T-helper 2 cell treated with Interferon-gamma antibody and Interleukin-4, amounts not matched to agents 5 μg/mL and 100 μg/mL, for 36 hours (primary cell): ENCODE data around the gene RDH11.

ENCODE experiments used
- DNase-seq: peaks from one replicate; pipeline ENCODE4 v3.0.0; 2021; ENCODE audit warnings: low spot score
- H3K27ac Mint-ChIP-seq: one replicate; pipeline ENCODE4 v1.8.0; 2021; ENCODE audit warnings: mild to moderate bottlenecking, mixed read lengths
- H3K27me3 Mint-ChIP-seq: one replicate; pipeline ENCODE4 v1.8.0; 2021; ENCODE audit warnings: low read depth, mixed read lengths
- H3K36me3 Mint-ChIP-seq: one replicate; pipeline ENCODE4 v1.8.0; 2021; ENCODE audit warnings: low read depth, mixed read lengths
- H3K4me1 Mint-ChIP-seq: one replicate; pipeline ENCODE4 v1.8.0; 2021; ENCODE audit warnings: low read depth, mixed read lengths
- H3K4me3 Mint-ChIP-seq: one replicate; pipeline ENCODE4 v1.8.0; 2022; ENCODE audit warnings: mild to moderate bottlenecking, moderate library complexity, mixed read lengths
- H3K9me3 Mint-ChIP-seq: one replicate; pipeline ENCODE4 v1.8.0; 2021; ENCODE audit warnings: mixed read lengths

Gene RDH11

DNA sequence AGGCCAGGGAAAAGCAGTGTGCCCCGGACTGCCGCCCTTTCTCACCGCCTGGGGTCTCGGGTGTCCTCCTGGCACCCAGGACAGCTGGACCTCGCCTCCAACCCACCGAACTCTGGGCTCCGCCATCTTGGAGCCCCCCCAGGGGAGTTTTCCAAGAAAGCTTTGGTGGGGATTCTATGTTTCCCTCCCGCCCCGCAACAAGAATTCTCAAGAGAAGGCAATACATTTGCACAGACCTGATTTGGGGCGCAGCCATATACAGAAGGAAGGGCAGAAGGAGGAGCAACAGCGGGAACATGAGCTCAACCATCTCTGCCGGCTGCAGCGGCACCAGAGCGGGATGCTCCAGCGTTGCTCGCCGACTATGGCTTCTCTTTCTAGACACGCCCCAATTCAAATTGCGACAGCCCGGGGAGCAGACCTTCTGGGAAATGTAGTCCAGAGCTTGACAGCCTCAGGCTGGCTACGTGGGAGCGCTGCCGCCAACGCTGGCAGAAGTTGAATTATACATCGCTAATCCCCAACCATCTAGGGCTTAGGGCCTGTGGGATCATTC is at the start of gene RDH11:
RDH11 (minus strand) TSS at position 371 of the 556 bp plus-strand sequence; CDS start at position 310, 61 bp downstream.
- H3K36me3 Mint-ChIP-seq: peaks cover 14% of the 10 kb centered on the region
- peaks cover 23% of the 10 kb centered on the region for H3K4me1 Mint-ChIP-seq
- DNase-seq: peak; percentile 84
- no peaks in the 10 kb centered on the region for H3K9me3 Mint-ChIP-seq
- H3K27ac Mint-ChIP-seq: peak within 1 kb of the TSS; percentile 99
- no peaks in the 10 kb centered on the region for H3K27me3 Mint-ChIP-seq
- H3K4me3 Mint-ChIP-seq: peak within 1 kb of the TSS; percentile 98

DNA sequence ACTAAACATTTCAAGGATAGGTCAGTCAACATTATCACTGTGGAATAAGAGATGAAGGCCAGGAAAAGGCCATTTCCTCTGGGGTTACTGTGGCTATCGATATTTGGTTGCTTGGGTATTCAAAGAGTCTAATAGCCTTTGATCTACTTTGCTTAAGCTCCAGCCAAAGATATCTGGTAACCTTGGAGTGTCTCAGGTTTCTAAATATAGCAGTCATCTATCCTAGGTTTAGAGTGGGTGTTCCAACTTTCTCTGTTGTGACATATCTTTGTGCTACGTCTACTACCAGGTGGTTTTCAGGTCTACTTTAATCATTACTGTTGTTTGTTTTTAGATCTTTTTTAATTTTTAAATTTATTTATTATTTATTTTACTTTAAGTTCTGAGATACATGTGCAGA is 48.5 kb upstream of the RDH11 start:
- H3K4me1 Mint-ChIP-seq: peaks cover 1% of the 10 kb centered on the region
- no peak for DNase-seq
- H3K27ac Mint-ChIP-seq: no peak overlapping the region
- no peak overlapping the region for H3K4me3 Mint-ChIP-seq
- H3K27me3 Mint-ChIP-seq: peaks cover 2% of the 10 kb centered on the region
- H3K36me3 Mint-ChIP-seq: peaks cover 8% of the 10 kb centered on the region
- H3K9me3 Mint-ChIP-seq: no peaks in the 10 kb centered on the region

- H3K4me3 Mint-ChIP-seq: no peak overlapping the region
These were observed 43.4 kb upstream of the RDH11 start for GRCh38 chr14:67738740-67739504.

GRCh38 chr14:67736771-67737170 is 41.2 kb upstream of the RDH11 start:
- Mint-ChIP-seq H3K4me1 (no peaks in the 10 kb centered on the region), H3K27me3 (peaks cover 5% of the 10 kb centered on the region), H3K36me3 (no peaks in the 10 kb centered on the region), H3K27ac (no peak overlapping the region), H3K4me3 (no peak overlapping the region), H3K9me3 (no peaks in the 10 kb centered on the region)
- DNase-seq: no peak

More at GRCh38 chr14:67738740-67739504, 43.4 kb upstream of the RDH11 start:
- no peaks in the 10 kb centered on the region for H3K36me3 Mint-ChIP-seq
- H3K27me3 Mint-ChIP-seq: peaks cover 5% of the 10 kb centered on the region
- DNase-seq: no peak
- H3K27ac Mint-ChIP-seq: no peak overlapping the region
- no peaks in the 10 kb centered on the region for H3K9me3 Mint-ChIP-seq
- no peaks in the 10 kb centered on the region for H3K4me1 Mint-ChIP-seq

- DNase-seq: no peak
- Mint-ChIP-seq H3K9me3 (no peaks in the 10 kb centered on the region), H3K4me1 (no peaks in the 10 kb centered on the region), H3K4me3 (no peak overlapping the region), H3K27me3 (peaks cover 5% of the 10 kb centered on the region), H3K27ac (no peak overlapping the region), H3K36me3 (no peaks in the 10 kb centered on the region)
These were observed 40.0 kb upstream of the RDH11 start for GRCh38 chr14:67735336-67736147.

- Mint-ChIP-seq H3K4me1 (no peaks in the 10 kb centered on the region), H3K36me3 (no peaks in the 10 kb centered on the region), H3K27ac (no peak overlapping the region), H3K27me3 (peaks cover 5% of the 10 kb centered on the region), H3K4me3 (no peak overlapping the region), H3K9me3 (no peaks in the 10 kb centered on the region)
- DNase-seq: no peak
These were observed 39.1 kb upstream of the RDH11 start for GRCh38 chr14:67734675-67735074.

DNA sequence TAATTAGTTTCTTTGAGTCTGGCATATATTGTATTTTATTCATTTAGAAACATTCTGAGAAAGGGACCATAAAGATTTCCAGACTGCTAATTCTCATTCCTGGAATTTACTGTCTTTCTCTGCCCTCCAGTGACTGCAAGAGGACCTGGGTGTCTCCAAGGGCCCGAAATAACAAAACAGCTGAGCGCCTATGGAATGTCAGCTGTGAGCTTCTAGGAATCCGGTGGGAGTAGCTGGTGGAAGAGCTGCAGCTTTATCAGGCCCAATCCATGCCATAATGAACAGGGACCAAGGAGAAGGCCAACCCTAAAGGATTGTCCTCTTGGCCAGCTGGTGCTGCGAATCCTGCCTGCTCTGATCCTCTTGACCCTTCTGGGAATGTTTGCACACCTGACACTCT is 38.1 kb upstream of the RDH11 start:
- no peak overlapping the region for H3K27ac Mint-ChIP-seq
- H3K27me3 Mint-ChIP-seq: peaks cover 3% of the 10 kb centered on the region
- no peaks in the 10 kb centered on the region for H3K9me3 Mint-ChIP-seq
- DNase-seq: no peak
- no peaks in the 10 kb centered on the region for H3K4me1 Mint-ChIP-seq
- H3K4me3 Mint-ChIP-seq: no peak overlapping the region
- no peaks in the 10 kb centered on the region for H3K36me3 Mint-ChIP-seq

DNA sequence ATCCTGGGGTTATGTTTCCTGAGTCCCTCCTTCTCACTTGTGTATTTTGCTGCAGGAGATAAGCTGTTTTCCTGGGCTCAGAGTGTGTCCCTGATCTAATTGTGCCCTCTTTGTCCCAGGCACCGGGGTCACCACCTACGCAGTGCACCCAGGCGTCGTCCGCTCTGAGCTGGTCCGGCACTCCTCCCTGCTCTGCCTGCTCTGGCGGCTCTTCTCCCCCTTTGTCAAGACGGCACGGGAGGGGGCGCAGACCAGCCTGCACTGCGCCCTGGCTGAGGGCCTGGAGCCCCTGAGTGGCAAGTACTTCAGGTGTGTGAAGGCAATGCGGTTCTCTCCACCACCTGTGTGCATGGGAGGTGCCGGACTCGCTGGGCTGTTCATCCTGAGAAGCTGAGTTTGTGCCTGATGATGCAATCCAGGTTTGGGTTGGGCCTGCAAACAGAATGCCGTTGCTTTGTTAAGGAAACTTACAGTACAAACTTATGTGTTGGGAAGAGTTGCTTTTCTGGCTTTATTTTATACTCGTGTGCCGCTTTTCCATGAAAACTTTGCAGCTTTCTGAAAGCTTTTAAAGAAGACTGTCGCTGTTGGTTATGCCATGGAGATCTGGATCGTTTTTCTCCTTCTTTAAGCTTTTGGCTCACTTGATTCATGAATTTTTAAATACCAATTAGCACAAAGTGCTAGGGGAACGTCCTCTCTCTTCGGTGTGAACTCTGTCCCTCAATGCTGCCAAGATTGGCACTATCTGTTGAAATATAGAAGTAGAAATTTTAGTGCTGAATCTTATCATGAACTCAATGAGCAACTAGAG is 33.7 kb upstream of the RDH11 start:
- H3K27me3 Mint-ChIP-seq: peaks cover 3% of the 10 kb centered on the region
- no peaks in the 10 kb centered on the region for H3K4me1 Mint-ChIP-seq
- no peak overlapping the region for H3K4me3 Mint-ChIP-seq
- no peaks in the 10 kb centered on the region for H3K36me3 Mint-ChIP-seq
- DNase-seq: no peak
- H3K27ac Mint-ChIP-seq: no peak overlapping the region
- no peaks in the 10 kb centered on the region for H3K9me3 Mint-ChIP-seq

- no peaks in the 10 kb centered on the region for H3K36me3 Mint-ChIP-seq
- H3K27ac Mint-ChIP-seq: no peak overlapping the region
- no peak overlapping the region for H3K4me3 Mint-ChIP-seq
- DNase-seq: no peak
- peaks cover 8% of the 10 kb centered on the region for H3K27me3 Mint-ChIP-seq
- no peaks in the 10 kb centered on the region for H3K9me3 Mint-ChIP-seq
- no peaks in the 10 kb centered on the region for H3K4me1 Mint-ChIP-seq
These were observed 32.7 kb upstream of the RDH11 start for GRCh38 chr14:67728258-67728657.

DNA sequence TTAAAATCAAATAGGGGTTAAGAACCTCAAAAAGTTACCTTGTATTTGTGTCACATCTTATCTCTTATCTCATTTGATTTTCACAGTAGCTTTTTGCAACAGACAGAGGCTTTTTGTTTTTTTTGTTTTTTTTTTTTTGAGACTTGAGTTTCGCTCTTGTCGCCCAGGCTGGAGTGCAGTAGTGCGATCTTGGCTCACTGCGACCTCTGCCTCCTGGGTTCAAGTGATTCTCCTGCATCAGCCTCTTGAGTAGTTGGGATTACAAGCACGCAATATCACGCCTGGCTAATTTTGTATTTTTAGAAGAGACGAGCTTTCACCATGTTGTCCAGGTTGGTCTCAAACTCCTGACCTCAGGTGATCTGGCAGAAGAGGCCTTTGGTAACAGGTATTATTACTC is 31.8 kb upstream of the RDH11 start:
- H3K36me3 Mint-ChIP-seq: no peaks in the 10 kb centered on the region
- H3K4me3 Mint-ChIP-seq: no peak overlapping the region
- no peaks in the 10 kb centered on the region for H3K9me3 Mint-ChIP-seq
- no peak overlapping the region for H3K27ac Mint-ChIP-seq
- H3K4me1 Mint-ChIP-seq: no peaks in the 10 kb centered on the region
- no peak for DNase-seq
- peaks cover 15% of the 10 kb centered on the region for H3K27me3 Mint-ChIP-seq

GRCh38 chr14:67725171-67725570 is 29.6 kb upstream of the RDH11 start:
- DNase-seq: no peak
- no peaks in the 10 kb centered on the region for H3K36me3 Mint-ChIP-seq
- no peak overlapping the region for H3K4me3 Mint-ChIP-seq
- H3K27me3 Mint-ChIP-seq: peaks cover 19% of the 10 kb centered on the region
- H3K9me3 Mint-ChIP-seq: peaks cover 4% of the 10 kb centered on the region
- peaks cover under 1% of the 10 kb centered on the region for H3K4me1 Mint-ChIP-seq
- no peak overlapping the region for H3K27ac Mint-ChIP-seq

DNA sequence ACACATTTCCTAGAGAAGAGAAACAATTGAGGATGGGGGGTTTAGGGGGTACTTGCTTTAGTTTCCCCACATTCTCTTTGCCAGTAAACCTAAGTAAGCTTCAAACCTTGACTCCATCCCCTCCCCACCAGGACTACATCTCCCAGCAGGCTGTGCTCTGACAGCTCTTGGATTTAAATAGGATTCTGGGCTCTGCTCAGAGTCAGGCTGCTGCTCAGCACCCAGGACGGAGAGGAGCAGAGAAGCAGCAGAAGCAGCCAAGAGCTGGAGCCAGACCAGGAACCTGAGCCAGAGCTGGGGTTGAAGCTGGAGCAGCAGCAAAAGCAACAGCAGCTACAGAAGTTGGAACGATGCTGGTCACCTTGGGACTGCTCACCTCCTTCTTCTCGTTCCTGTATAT is 26.7 kb upstream of the RDH11 start:
- Mint-ChIP-seq H3K27me3 (peaks cover 20% of the 10 kb centered on the region), H3K27ac (no peak overlapping the region), H3K9me3 (peaks cover 4% of the 10 kb centered on the region), H3K4me3 (no peak overlapping the region), H3K4me1 (peaks cover 1% of the 10 kb centered on the region), H3K36me3 (no peaks in the 10 kb centered on the region)
- no peak for DNase-seq

- Mint-ChIP-seq H3K27ac (no peak overlapping the region), H3K4me3 (no peak overlapping the region), H3K27me3 (peaks cover 20% of the 10 kb centered on the region), H3K36me3 (no peaks in the 10 kb centered on the region), H3K9me3 (peaks cover 4% of the 10 kb centered on the region), H3K4me1 (peaks cover 1% of the 10 kb centered on the region)
- DNase-seq: no peak
These were observed 26.3 kb upstream of the RDH11 start for GRCh38 chr14:67721875-67722274.
